Chondrocyte (in vitro differentiated cells): Measurements from ENCODE around the gene LRRC1. TPM values are rescaled to one million over a fixed set of nuclear protein-coding genes. Genes with fewer than 3 reads are reported as not detected.

Experiments
- DNase-seq: peaks from one replicate; pipeline ENCODE4 v3.0.0; 2021; ENCODE audit warnings: mixed read lengths, low spot score
- H3K27ac Mint-ChIP-seq: one replicate; pipeline ENCODE4 v1.8.0; 2021; ENCODE audit warnings: mild to moderate bottlenecking, moderate library complexity, mixed read lengths; ENCODE audit not compliant: unreplicated experiment
- H3K27me3 Mint-ChIP-seq: 2 replicates; pipeline ENCODE4 v1.8.0; 2021; ENCODE audit warnings: low read depth, mixed read lengths
- H3K36me3 Mint-ChIP-seq: 2 replicates; pipeline ENCODE4 v1.8.0; 2021; ENCODE audit warnings: low read depth, mixed read lengths
- H3K4me1 Mint-ChIP-seq: 2 replicates; pipeline ENCODE4 v1.8.0; 2021; ENCODE audit warnings: low read depth, mild to moderate bottlenecking, mixed read lengths
- H3K4me3 Mint-ChIP-seq: one replicate; pipeline ENCODE4 v1.8.0; 2021; ENCODE audit warnings: mild to moderate bottlenecking, moderate library complexity, mixed read lengths; ENCODE audit not compliant: unreplicated experiment
- H3K9me3 Mint-ChIP-seq: 2 replicates; pipeline ENCODE4 v1.8.0; 2021; ENCODE audit warnings: low read depth, mixed read lengths
- CTCF ChIP-seq: fragments of 200-600 bp; sonication (generic); IDR thresholded peaks from 2 replicates; pipeline ENCODE4 v1.5.0; 2021; ENCODE audit warnings: antibody characterized with exemption, mild to moderate bottlenecking, moderate library complexity
- total RNA-seq: library from RNA; stranded (reverse); gene quantifications from 3 replicates; pipeline ENCODE4 v1.2.1, GENCODE V29; 2021

LRRC1 gene
- total RNA-seq, 1 donor from 2014 or later = 10.4 TPM

GRCh38 chr6:53795702-53796450 lies 1.1 kb downstream of the LRRC1 start:
- Mint-ChIP-seq H3K4me3 (peak overlapping the region; percentile 99), H3K27ac (peak overlapping the region; percentile 90), H3K9me3 (peaks cover 1% of the 10 kb centered on the region), H3K36me3 (peaks cover 1% of the 10 kb centered on the region), H3K27me3 (no peaks in the 10 kb centered on the region), H3K4me1 (peaks cover 54% of the 10 kb centered on the region)
- TF ChIP-seq CTCF = no peak
- DNase-seq = peak; percentile 86

- DNase-seq = no peak
- Mint-ChIP-seq H3K27me3 (no peaks in the 10 kb centered on the region), H3K9me3 (no peaks in the 10 kb centered on the region), H3K27ac (peak overlapping the region; percentile 90), H3K36me3 (peaks cover 1% of the 10 kb centered on the region), H3K4me1 (peaks cover 57% of the 10 kb centered on the region), H3K4me3 (peak overlapping the region; percentile 99)
- TF ChIP-seq CTCF = no peak
Measured at GRCh38 chr6:53796451-53796780, 1.6 kb downstream of the LRRC1 start.

GRCh38 chr6:53796791-53797190 lies 2.0 kb downstream of the LRRC1 start:
- H3K9me3 Mint-ChIP-seq = no peaks in the 10 kb centered on the region
- no peak for DNase-seq
- peak overlapping the region; percentile 90 for H3K27ac Mint-ChIP-seq
- H3K4me1 Mint-ChIP-seq = peaks cover 57% of the 10 kb centered on the region
- TF ChIP-seq CTCF = no peak
- no peaks in the 10 kb centered on the region for H3K27me3 Mint-ChIP-seq
- peak overlapping the region; percentile 99 for H3K4me3 Mint-ChIP-seq
- H3K36me3 Mint-ChIP-seq = peaks cover 1% of the 10 kb centered on the region

GRCh38 chr6:53797304-53797703 lies 2.5 kb downstream of the LRRC1 start:
- Mint-ChIP-seq H3K27me3 (no peaks in the 10 kb centered on the region), H3K4me1 (peaks cover 62% of the 10 kb centered on the region), H3K4me3 (peak overlapping the region; percentile 14), H3K27ac (peak overlapping the region; percentile 17), H3K36me3 (peaks cover 1% of the 10 kb centered on the region), H3K9me3 (no peaks in the 10 kb centered on the region)
- no peak for TF ChIP-seq CTCF
- DNase-seq = no peak

GRCh38 chr6:53799340-53799739 lies 4.5 kb downstream of the LRRC1 start:
- peaks cover 65% of the 10 kb centered on the region for H3K4me1 Mint-ChIP-seq
- H3K36me3 Mint-ChIP-seq = peaks cover 1% of the 10 kb centered on the region
- TF ChIP-seq CTCF = no peak
- no peak for DNase-seq
- no peaks in the 10 kb centered on the region for H3K9me3 Mint-ChIP-seq
- H3K27me3 Mint-ChIP-seq = no peaks in the 10 kb centered on the region
- H3K27ac Mint-ChIP-seq = no peak overlapping the region
- no peak overlapping the region for H3K4me3 Mint-ChIP-seq
